Lower leg skin (tissue), 3 donors: ENCODE data around the gene CIB4.

Experiments
- CTCF ChIP-seq, 3 donors: fragments of 450-650 bp; IDR thresholded peaks; one replicate each; pipeline ENCODE4 v1.5.1; 2016; ENCODE audit warnings: antibody characterized with exemption in 3 of 3, mild to moderate bottlenecking in 3 of 3, moderate library complexity in 2 of 3
- POLR2A ChIP-seq, 2 donors: fragments of 450-650 bp; IDR thresholded peaks; one replicate each; pipeline ENCODE4 v1.6.1; 2016 to 2017; ENCODE audit warnings: antibody characterized with exemption in 2 of 2, mild to moderate bottlenecking in 1 of 2, moderate library complexity in 1 of 2

GRCh38 chr2:26619521-26619951 lies 21.6 kb downstream of the CIB4 start:
- no peak for TF ChIP-seq POLR2A (IDR thresholded peaks at IDR 0.05)
- TF ChIP-seq CTCF (IDR thresholded peaks at IDR 0.05): no peak
